ENCODE data around the gene UNC79.

UNC79 gene

DNA sequence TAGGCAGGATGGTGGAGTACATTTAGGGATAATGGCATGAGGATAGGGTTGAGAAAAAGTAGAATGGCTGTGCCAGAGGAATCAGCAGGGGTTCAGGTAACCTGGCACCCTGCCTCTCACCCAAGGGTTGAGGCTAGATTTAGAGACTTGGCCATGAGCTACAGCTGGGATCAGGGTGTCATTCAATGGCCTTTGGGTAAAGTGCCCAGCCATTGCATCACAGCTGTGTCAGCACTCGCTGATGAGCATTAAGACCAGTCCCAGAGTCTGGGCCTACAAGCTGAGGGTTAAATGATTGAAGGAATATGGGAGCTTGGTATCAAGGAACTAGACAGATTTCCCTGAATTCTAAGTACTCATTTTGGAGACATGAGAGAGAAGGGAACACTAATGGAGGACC, 243.6 kb downstream of the UNC79 start:
- TF ChIP-seq, protein P1, sequence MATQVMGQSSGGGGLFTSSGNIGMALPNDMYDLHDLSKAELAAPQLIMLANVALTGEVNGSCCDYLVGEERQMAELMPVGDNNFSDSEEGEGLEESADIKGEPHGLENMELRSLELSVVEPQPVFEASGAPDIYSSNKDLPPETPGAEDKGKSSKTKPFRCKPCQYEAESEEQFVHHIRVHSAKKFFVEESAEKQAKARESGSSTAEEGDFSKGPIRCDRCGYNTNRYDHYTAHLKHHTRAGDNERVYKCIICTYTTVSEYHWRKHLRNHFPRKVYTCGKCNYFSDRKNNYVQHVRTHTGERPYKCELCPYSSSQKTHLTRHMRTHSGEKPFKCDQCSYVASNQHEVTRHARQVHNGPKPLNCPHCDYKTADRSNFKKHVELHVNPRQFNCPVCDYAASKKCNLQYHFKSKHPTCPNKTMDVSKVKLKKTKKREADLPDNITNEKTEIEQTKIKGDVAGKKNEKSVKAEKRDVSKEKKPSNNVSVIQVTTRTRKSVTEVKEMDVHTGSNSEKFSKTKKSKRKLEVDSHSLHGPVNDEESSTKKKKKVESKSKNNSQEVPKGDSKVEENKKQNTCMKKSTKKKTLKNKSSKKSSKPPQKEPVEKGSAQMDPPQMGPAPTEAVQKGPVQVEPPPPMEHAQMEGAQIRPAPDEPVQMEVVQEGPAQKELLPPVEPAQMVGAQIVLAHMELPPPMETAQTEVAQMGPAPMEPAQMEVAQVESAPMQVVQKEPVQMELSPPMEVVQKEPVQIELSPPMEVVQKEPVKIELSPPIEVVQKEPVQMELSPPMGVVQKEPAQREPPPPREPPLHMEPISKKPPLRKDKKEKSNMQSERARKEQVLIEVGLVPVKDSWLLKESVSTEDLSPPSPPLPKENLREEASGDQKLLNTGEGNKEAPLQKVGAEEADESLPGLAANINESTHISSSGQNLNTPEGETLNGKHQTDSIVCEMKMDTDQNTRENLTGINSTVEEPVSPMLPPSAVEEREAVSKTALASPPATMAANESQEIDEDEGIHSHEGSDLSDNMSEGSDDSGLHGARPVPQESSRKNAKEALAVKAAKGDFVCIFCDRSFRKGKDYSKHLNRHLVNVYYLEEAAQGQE (IDR thresholded peaks at IDR 0.05; ENCODE audit: insufficient replicate concordance, low read depth) = no peak
- TF ChIP-seq POLR2AphosphoS5 (IDR thresholded peaks at IDR 0.05; ENCODE audit: low read depth) (no peak), SPI1 (IDR thresholded peaks at IDR 0.05; ENCODE audit: borderline replicate concordance, low read depth) (no peak), GABPA (IDR thresholded peaks at IDR 0.05; ENCODE audit: low read depth) (no peak)
- TF ChIP-seq, protein P2, sequence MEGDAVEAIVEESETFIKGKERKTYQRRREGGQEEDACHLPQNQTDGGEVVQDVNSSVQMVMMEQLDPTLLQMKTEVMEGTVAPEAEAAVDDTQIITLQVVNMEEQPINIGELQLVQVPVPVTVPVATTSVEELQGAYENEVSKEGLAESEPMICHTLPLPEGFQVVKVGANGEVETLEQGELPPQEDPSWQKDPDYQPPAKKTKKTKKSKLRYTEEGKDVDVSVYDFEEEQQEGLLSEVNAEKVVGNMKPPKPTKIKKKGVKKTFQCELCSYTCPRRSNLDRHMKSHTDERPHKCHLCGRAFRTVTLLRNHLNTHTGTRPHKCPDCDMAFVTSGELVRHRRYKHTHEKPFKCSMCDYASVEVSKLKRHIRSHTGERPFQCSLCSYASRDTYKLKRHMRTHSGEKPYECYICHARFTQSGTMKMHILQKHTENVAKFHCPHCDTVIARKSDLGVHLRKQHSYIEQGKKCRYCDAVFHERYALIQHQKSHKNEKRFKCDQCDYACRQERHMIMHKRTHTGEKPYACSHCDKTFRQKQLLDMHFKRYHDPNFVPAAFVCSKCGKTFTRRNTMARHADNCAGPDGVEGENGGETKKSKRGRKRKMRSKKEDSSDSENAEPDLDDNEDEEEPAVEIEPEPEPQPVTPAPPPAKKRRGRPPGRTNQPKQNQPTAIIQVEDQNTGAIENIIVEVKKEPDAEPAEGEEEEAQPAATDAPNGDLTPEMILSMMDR (IDR thresholded peaks at IDR 0.05; ENCODE audit: insufficient read depth, low read length) = no peak
- peaks cover 3% of the 10 kb centered on the region for H3K27me3 ChIP-seq (ENCODE audit: insufficient read depth, poor library complexity, severe bottlenecking)
- no peak overlapping the region for H3K27ac ChIP-seq (replicated peaks)
- H3K4me3 ChIP-seq (replicated peaks; ENCODE audit: insufficient read depth, low read length) = no peak overlapping the region
- no peak for DNase-seq (ENCODE audit: low read depth in 1 of 2, low spot score in 1 of 2)

DNA sequence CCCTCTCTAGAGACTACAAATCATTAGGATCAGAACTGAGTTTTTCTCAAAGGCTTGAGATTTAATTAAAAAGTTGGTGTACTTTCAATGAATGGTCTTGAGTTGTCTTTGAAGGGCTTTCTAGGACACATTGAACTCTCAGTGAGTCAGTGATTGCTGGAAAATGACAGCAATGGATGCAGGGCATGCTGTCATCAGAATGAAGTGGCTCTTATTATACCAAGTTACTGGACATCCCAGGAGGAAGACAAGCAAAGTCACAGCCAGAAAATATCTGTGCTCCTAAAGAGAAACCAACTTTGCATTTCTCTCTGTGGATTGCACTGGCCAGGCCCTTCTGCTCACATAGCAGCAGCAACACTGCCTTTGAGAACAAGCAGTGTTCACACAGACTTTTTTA, 244.9 kb downstream of the UNC79 start:
- TF ChIP-seq, protein P2 (IDR thresholded peaks at IDR 0.05; ENCODE audit: insufficient read depth, low read length) = no peak
- TF ChIP-seq GABPA (IDR thresholded peaks at IDR 0.05; ENCODE audit: low read depth) (no peak), SPI1 (IDR thresholded peaks at IDR 0.05; ENCODE audit: borderline replicate concordance, low read depth) (no peak), POLR2AphosphoS5 (IDR thresholded peaks at IDR 0.05; ENCODE audit: low read depth) (no peak)
- TF ChIP-seq, protein P1 (IDR thresholded peaks at IDR 0.05; ENCODE audit: insufficient replicate concordance, low read depth) = no peak
- no peak overlapping the region for H3K4me3 ChIP-seq (replicated peaks; ENCODE audit: insufficient read depth, low read length)
- no peak for DNase-seq (ENCODE audit: low read depth in 1 of 2, low spot score in 1 of 2)
- H3K27me3 ChIP-seq (ENCODE audit: insufficient read depth, poor library complexity, severe bottlenecking) = peaks cover 3% of the 10 kb centered on the region
- no peak overlapping the region for H3K27ac ChIP-seq (replicated peaks)

DNA sequence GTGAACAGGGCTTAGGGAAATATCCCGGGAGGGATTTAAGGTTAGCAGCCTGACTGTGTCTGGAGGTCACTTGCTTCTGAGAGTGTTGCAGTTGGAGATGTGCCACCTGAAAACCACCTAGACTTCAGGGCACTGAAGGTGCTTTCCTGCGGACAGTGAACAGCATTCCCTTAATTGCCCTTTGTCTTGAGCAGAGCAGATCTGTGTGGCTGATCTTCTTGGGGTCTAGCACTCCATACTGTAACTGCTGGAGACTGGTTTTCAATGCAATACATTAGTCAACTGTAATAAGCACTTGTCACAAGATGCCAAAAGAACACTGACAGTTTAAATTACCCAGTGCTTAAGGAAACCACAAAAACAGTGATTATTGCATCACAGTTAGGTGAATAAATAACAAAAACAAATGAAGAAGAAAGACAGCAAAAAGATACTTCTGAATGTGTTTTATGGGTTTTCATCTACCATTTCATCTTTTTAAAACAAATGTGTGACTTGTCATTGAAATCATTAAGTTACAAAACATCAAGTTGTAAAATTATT, 245.7 kb downstream of the UNC79 start:
- DNase-seq (ENCODE audit: low read depth in 1 of 2, low spot score in 1 of 2) = peak in 1 of 2 experiments; percentile 10
- H3K4me3 ChIP-seq (replicated peaks; ENCODE audit: insufficient read depth, low read length) = no peak overlapping the region
- TF ChIP-seq, protein P1 (IDR thresholded peaks at IDR 0.05; ENCODE audit: insufficient replicate concordance, low read depth) = no peak
- TF ChIP-seq POLR2AphosphoS5 (IDR thresholded peaks at IDR 0.05; ENCODE audit: low read depth) (no peak), SPI1 (IDR thresholded peaks at IDR 0.05; ENCODE audit: borderline replicate concordance, low read depth) (no peak), GABPA (IDR thresholded peaks at IDR 0.05; ENCODE audit: low read depth) (no peak)
- TF ChIP-seq, protein P2 (IDR thresholded peaks at IDR 0.05; ENCODE audit: insufficient read depth, low read length) = no peak
- H3K27ac ChIP-seq (replicated peaks) = no peak overlapping the region
- H3K27me3 ChIP-seq (ENCODE audit: insufficient read depth, poor library complexity, severe bottlenecking) = peaks cover 3% of the 10 kb centered on the region
